Fibroblast of skin of right biceps (primary cell): Measurements from ENCODE around the gene RASSF6.
"Not testable (repeated sequence)": the region's sequence is repeated elsewhere in the genome, so short reads cannot be mapped to it uniquely, and the experiment has no call there.

Source experiments
- DNase-seq: peaks from one replicate; pipeline ENCODE4 v3.0.0-alpha.2; 2013

Gene RASSF6

GRCh38 chr4:73620115-73620792 is at the start of gene RASSF6:
RASSF6 (minus strand) TSS chr4:73620436; CDS start chr4:73611795, 8,641 bp downstream.
- DNase-seq, result peak; percentile 5

GRCh38 chr4:73669410-73670183 is 49.4 kb upstream of the RASSF6 start:
- peak; percentile 26 for DNase-seq

DNA sequence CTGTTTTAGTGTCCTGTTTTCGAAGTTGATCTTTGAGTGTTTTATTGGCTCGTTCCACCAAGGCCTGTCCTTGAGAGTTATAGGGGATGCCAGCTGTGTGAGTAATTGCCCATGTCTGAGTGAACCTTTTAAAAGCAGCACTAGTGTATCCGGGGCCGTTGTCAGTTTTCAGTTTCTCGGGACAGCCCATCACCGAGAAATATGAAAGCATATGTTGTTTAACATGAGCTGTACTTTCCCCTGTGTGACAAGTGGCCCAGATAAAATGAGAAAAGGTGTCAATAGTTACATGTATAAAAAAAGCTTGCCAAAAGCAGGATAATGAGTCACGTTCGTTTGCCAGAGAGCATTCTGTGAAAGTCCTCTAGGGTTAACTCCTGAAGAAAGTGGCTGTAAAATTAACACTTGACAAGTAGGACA is 48.6 kb upstream of the RASSF6 start:
- DNase-seq, result peak; percentile 42

DNA sequence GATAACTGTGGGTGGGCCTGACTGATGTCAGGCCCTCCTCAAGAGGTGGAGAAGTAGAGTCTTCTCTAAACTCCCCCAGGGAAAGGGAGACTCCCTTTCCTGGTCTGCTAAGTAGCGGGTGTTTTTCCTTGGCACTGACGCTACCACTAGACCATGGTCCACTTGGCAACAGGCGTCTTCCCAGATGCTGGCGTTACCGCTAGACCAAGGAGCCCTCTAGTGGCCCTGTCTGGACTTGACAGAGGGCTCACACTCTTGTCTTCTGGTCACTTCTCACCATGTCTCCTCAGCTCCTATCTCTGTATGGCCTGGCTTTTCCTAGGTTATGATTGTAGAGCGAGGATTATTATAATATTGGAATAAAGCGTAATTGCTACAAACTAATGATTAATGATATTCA is 45.7 kb upstream of the RASSF6 start:
- not testable (repeated sequence) for DNase-seq

GRCh38 chr4:73664470-73664869 is 44.2 kb upstream of the RASSF6 start:
- peak; percentile 27 for DNase-seq

GRCh38 chr4:73663576-73663975 is 43.3 kb upstream of the RASSF6 start:
- no peak for DNase-seq

GRCh38 chr4:73662709-73663546 is 42.7 kb upstream of the RASSF6 start:
- DNase-seq, result peak; percentile 73

- peak; percentile 99 for DNase-seq
Observed at GRCh38 chr4:73661646-73662119, 41.4 kb upstream of the RASSF6 start.

DNA sequence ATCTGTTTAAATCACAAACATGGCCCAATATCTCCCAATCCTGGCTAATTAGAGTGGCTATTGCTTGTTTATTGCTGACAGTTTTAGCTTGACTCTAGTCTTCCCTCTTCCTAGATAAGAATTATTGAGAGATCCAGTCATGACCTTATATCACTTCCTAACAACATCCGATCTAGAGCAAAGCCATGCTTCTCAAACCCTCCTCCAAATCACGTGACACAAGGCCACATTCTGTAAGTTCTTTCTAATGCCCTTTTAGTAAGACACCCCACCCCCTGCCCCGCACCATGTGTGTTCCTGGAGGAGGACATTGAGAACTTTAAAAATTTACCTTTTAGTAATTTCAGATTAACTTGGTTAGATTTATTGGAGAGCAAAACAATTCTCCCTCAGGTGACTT is 40.6 kb upstream of the RASSF6 start:
- DNase-seq, result no peak

GRCh38 chr4:73653695-73654106 is 33.5 kb upstream of the RASSF6 start:
- peak; percentile 64 for DNase-seq

- DNase-seq, result no peak
Observed at GRCh38 chr4:73650250-73650649, 30.0 kb upstream of the RASSF6 start.

GRCh38 chr4:73648478-73648877 is 28.2 kb upstream of the RASSF6 start:
- no peak for DNase-seq

GRCh38 chr4:73646117-73646516 is 25.9 kb upstream of the RASSF6 start:
- no peak for DNase-seq

- no peak for DNase-seq
Observed at GRCh38 chr4:73631565-73632226, 11.5 kb upstream of the RASSF6 start.

- not testable (repeated sequence) for DNase-seq
Observed at GRCh38 chr4:73628834-73629233, 8.6 kb upstream of the RASSF6 start.

GRCh38 chr4:73621357-73621756 is 1.1 kb upstream of the RASSF6 start:
- DNase-seq, result no peak

DNA sequence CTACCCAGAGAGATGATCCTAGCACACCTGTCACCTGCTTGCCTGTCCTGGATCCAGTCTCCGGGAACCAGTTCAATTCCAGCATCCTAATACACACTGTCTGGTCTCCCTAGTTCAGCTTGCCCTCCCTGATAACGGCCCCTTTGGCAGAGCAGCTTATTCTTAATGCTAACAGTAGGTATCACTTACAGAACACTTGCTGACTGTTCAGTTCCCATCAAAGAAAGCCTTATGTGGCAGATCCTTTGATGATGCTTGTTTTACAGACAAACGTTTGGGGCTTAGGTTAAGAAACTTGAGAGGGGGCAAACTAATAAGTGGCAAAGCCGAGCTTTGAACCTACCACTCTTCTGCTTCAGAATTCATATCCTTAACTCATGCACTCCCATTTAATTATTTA is 890 bp downstream of the RASSF6 start:
- no peak for DNase-seq

- DNase-seq, result no peak
Observed at GRCh38 chr4:73617256-73617655, 3.0 kb downstream of the RASSF6 start.

DNA sequence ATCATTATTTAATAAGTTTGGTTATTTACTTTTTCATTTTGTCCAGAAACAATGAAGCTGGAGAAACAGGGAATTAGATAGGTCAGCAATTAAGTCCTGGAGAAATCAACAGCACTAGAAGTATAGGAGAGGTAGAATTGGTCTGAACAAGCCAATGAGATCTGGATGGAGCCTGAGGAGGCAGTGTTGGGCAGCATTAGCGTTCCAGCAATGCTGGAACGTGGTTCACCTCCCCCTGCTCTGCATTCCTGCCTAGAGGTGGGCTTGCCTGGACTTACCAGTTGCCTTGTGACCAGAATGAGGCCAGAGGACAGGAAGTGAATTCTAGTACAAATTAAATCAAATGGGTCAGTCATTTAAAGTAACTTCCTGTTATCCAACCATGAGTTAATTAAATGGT is 4.6 kb downstream of the RASSF6 start:
- DNase-seq, result no peak

DNA sequence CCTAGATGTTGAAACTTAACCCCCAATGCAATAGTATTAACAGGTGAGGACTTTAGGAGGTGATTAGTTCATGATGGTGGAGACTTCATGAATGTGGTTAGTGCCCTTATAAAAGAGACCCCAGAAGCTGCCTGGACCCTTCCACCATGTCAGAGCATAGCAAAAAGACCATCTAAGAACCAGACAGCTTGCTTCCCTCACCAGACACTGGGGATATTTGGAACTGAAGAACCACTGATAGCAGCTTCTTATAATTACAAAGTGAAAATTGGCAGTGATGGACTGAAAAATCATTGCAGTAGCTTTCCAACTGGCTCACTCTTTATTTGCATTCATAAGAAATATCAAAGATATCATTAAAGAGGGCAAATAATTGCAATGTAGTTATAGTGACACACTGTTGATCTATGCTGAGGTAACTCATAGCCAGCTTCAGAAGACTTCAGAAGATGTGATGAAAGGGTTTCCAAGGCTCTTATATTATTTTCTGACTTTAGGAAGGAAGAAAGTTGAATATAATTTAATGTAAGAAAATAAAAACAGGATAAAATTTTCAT is 5.8 kb downstream of the RASSF6 start:
- DNase-seq, result no peak

GRCh38 chr4:73613130-73613529 is 7.1 kb downstream of the RASSF6 start:
- DNase-seq, result no peak

DNA sequence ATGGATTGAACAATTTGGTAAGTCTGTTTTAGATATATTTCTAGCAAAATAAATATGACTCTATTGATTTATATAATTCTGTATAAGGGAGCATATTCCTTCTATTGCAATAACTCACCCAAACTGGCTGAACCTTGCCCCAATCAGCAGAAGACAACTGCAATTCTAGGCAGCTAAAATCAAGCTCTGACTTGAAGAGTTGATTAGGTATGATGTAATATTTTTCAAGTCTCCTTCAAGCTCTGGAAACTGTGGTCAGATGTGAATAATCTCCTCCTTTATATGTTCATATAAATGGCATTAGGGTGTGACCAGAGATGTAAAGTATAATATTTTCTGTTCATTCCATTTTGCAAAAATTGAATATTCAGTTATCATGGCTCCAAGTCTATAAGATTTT is 8.2 kb downstream of the RASSF6 start:
- peak; percentile 5 for DNase-seq
